ENCODE measurements around the gene CDKN1A.

- TF ChIP-seq CTCF (IDR thresholded peaks at IDR 0.05; ENCODE audit: low read length) (no peak), EZH2 (IDR thresholded peaks at IDR 0.05; ENCODE audit: borderline replicate concordance, low read length) (no peak)
Measured at GRCh38 chr6:36703982-36704381, 25.5 kb downstream of the CDKN1A start.
